Smooth muscle cell (in vitro differentiated cells): ENCODE results near the gene LRRC8C. TPM values are rescaled to one million over a fixed set of nuclear protein-coding genes. Genes with fewer than 3 reads are reported as not detected.

ENCODE experiments used
- DNase-seq: peaks from one replicate; lab custom pipeline; 2025; ENCODE audit not compliant: unreplicated experiment; lab: John Stamatoyannopoulos, UW
- H2AFZ ChIP-seq: fragments of 200-600 bp; sonication (generic); 2 replicates; pipeline ENCODE4 v1.6.0; 2016; ENCODE audit warnings: antibody characterized with exemption, low read depth, mild to moderate bottlenecking
- H3F3A ChIP-seq: fragments of 200-600 bp; sonication (generic); 2 replicates; pipeline ENCODE4 v1.6.0; 2017; ENCODE audit warnings: antibody characterized with exemption, low read depth
- H3K27ac ChIP-seq: fragments of 200-600 bp; sonication (generic); 2 replicates; pipeline ENCODE4 v1.5.1; 2016; ENCODE audit warnings: low read depth, mild to moderate bottlenecking
- H3K27me3 ChIP-seq: fragments of 200-600 bp; sonication (generic); 2 replicates; pipeline ENCODE4 v1.6.1; 2016; ENCODE audit warnings: low read depth, mild to moderate bottlenecking
- H3K36me3 ChIP-seq: fragments of 200-600 bp; sonication (generic); 2 replicates; pipeline ENCODE4 v1.5.1; 2016; ENCODE audit warnings: low read depth
- H3K4me1 ChIP-seq: fragments of 200-600 bp; sonication (generic); 2 replicates; pipeline ENCODE4 v1.5.1; 2016; ENCODE audit warnings: low read depth
- H3K4me2 ChIP-seq: fragments of 200-600 bp; sonication (generic); 2 replicates; pipeline ENCODE4 v1.6.0; 2016; ENCODE audit warnings: mild to moderate bottlenecking
- H3K4me3 ChIP-seq: fragments of 200-600 bp; sonication (generic); 2 replicates; pipeline ENCODE4 v1.5.1; 2016; ENCODE audit warnings: mild to moderate bottlenecking
- H3K79me2 ChIP-seq: fragments of 200-600 bp; sonication (generic); 2 replicates; pipeline ENCODE4 v1.6.0; 2016; ENCODE audit warnings: low read depth, mild to moderate bottlenecking
- H3K9ac ChIP-seq: fragments of 200-600 bp; sonication (generic); 2 replicates; pipeline ENCODE4 v1.6.0; 2016; ENCODE audit warnings: low read depth
- H3K9me3 ChIP-seq: fragments of 200-600 bp; sonication (generic); replicated peaks from 2 replicates; pipeline ENCODE4 v1.5.1; 2016; ENCODE audit warnings: low read depth
- H4K20me1 ChIP-seq: fragments of 200-600 bp; sonication (generic); 2 replicates; pipeline ENCODE4 v1.6.0; 2016; ENCODE audit warnings: low read depth
- CTCF ChIP-seq: fragments of 200-600 bp; sonication (generic); IDR thresholded peaks from 2 replicates; pipeline ENCODE4 v1.5.1; 2017; ENCODE audit warnings: borderline replicate concordance, mild to moderate bottlenecking, antibody characterized with exemption; ENCODE audit not compliant: insufficient read depth, poor library complexity, severe bottlenecking
- WGBS: methylation state at CpG from one replicate; pipeline ENCODE4 v1.1.7; 2016; ENCODE audit warnings: low lambda C conversion rate; 5-methylcytosine and 5-hydroxymethylcytosine counted together
- polyA plus RNA-seq: library from polyadenylated mRNA; unstranded; fragments of >200 nt; fragmentation: Nextera tagmentation; extraction: Ambion mirVana; gene quantifications from 2 replicates; pipeline ENCODE4 v1.2.1, GENCODE V29; 2016
- total RNA-seq: library from RNA; depleted of rRNA; stranded (reverse); fragments of >200 nt; gene quantifications from 2 replicates; pipeline ENCODE4 v1.2.3, GENCODE V29; 2014

The LRRC8C gene
- total and polyA plus RNA-seq, 2 experiments from 2014 or later: 2.2 to 7.2 TPM

- Histone ChIP-seq H3K36me3 (no peaks in the 10 kb centered on the region), H3K4me1 (peaks cover 14% of the 10 kb centered on the region), H3K4me2 (no peak overlapping the region), H2AFZ (no peak overlapping the region), H3K79me2 (no peaks in the 10 kb centered on the region), H3K9ac (no peak overlapping the region), H3K27ac (no peak overlapping the region), H3K9me3 (no peaks in the 10 kb centered on the region), H3K4me3 (no peak overlapping the region), H4K20me1 (no peaks in the 10 kb centered on the region), H3F3A (no peaks in the 10 kb centered on the region), H3K27me3 (no peaks in the 10 kb centered on the region)
- DNase-seq: no peak
- TF ChIP-seq CTCF: no peak
- 89% methylated on average over 4 of the region's 4 CpGs for WGBS
Measured at GRCh38 chr1:89710498-89711139, 77.7 kb downstream of the LRRC8C start.

- Histone ChIP-seq H3K4me3 (no peak overlapping the region), H3K4me1 (peaks cover 14% of the 10 kb centered on the region), H3K27me3 (no peaks in the 10 kb centered on the region), H3K79me2 (no peaks in the 10 kb centered on the region), H3K4me2 (no peak overlapping the region), H2AFZ (no peak overlapping the region), H3K9ac (no peak overlapping the region), H3K36me3 (no peaks in the 10 kb centered on the region), H3K9me3 (no peaks in the 10 kb centered on the region), H3F3A (no peaks in the 10 kb centered on the region), H3K27ac (no peak overlapping the region), H4K20me1 (no peaks in the 10 kb centered on the region)
- 92% methylated on average over 5 of the region's 5 CpGs for WGBS
- no peak for TF ChIP-seq CTCF
- DNase-seq: no peak
Measured at GRCh38 chr1:89711140-89711778, 78.3 kb downstream of the LRRC8C start.

GRCh38 chr1:89712420-89712819, 79.5 kb downstream of the LRRC8C start:
- TF ChIP-seq CTCF: no peak
- H3K9ac ChIP-seq: no peak overlapping the region
- 95% methylated on average over 3 of the region's 3 CpGs for WGBS
- no peak overlapping the region for H2AFZ ChIP-seq
- H3K4me3 ChIP-seq: no peak overlapping the region
- no peaks in the 10 kb centered on the region for H3F3A ChIP-seq
- H3K4me2 ChIP-seq: no peak overlapping the region
- H3K27me3 ChIP-seq: no peaks in the 10 kb centered on the region
- DNase-seq: no peak
- no peaks in the 10 kb centered on the region for H3K36me3 ChIP-seq
- peaks cover 14% of the 10 kb centered on the region for H3K4me1 ChIP-seq
- H3K27ac ChIP-seq: no peak overlapping the region
- H3K79me2 ChIP-seq: no peaks in the 10 kb centered on the region
- H4K20me1 ChIP-seq: no peaks in the 10 kb centered on the region
- no peaks in the 10 kb centered on the region for H3K9me3 ChIP-seq

- Histone ChIP-seq H3K27me3 (no peaks in the 10 kb centered on the region), H3K4me2 (no peak overlapping the region), H3K4me1 (peaks cover 23% of the 10 kb centered on the region), H3K9me3 (no peaks in the 10 kb centered on the region), H3K79me2 (no peaks in the 10 kb centered on the region), H3K9ac (no peak overlapping the region), H4K20me1 (no peaks in the 10 kb centered on the region), H2AFZ (no peak overlapping the region), H3K4me3 (no peak overlapping the region), H3K36me3 (no peaks in the 10 kb centered on the region), H3K27ac (no peak overlapping the region), H3F3A (peaks cover 14% of the 10 kb centered on the region)
- no peak for DNase-seq
- no peak for TF ChIP-seq CTCF
- WGBS: 97% methylated on average over 1 of the region's 1 CpG
Measured at GRCh38 chr1:89715677-89716076, 82.8 kb downstream of the LRRC8C start.
